GM10266 (cell line): ENCODE measurements around the gene TGM2.

Experiments
- DNase-seq: peaks from one replicate; pipeline ENCODE4 v3.0.0; 2012; ENCODE audit errors: extremely low spot score
- TF ChIP-seq, protein P1 (sequence below): IDR thresholded peaks from 2 replicates; pipeline ENCODE4 v1.5.1; 2012; ENCODE audit warnings: mild to moderate bottlenecking, low read depth; ENCODE audit not compliant: control insufficient read depth, insufficient read depth; ENCODE audit errors: missing control alignments

The TGM2 gene

DNA sequence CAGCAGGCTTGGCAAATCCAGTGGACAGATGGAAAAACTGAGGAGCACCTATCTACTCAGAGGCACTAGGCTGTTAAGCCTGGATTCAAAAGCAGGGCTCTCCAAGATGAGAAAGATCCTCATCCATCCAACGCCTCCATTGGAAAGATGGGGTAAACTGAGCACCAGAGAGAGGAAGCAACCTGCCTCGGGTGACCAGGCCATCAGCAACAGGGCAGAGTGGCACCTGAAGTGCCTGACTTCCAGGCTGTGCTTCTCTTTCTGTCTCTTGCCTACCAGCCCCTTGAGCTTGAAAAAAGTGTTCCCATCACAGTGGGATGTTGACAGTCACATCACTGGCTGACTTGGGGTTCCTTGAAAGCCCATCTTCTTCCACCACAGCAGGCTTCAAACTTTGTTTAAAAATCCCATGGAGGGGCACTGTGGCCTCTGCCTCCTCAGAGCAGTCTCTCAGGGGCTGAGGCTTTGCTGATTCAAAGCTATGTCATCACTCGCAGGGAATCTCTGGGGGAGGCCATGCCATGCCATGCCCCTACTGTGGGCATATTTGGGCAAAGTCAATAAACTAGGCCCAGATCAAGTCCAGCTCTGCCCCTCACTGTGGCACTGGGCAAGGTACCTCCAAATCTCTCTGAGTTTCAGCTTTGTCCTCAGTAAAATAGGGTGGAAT, 44.8 kb upstream of the TGM2 start:
- no peak for DNase-seq
- TF ChIP-seq, protein P1, sequence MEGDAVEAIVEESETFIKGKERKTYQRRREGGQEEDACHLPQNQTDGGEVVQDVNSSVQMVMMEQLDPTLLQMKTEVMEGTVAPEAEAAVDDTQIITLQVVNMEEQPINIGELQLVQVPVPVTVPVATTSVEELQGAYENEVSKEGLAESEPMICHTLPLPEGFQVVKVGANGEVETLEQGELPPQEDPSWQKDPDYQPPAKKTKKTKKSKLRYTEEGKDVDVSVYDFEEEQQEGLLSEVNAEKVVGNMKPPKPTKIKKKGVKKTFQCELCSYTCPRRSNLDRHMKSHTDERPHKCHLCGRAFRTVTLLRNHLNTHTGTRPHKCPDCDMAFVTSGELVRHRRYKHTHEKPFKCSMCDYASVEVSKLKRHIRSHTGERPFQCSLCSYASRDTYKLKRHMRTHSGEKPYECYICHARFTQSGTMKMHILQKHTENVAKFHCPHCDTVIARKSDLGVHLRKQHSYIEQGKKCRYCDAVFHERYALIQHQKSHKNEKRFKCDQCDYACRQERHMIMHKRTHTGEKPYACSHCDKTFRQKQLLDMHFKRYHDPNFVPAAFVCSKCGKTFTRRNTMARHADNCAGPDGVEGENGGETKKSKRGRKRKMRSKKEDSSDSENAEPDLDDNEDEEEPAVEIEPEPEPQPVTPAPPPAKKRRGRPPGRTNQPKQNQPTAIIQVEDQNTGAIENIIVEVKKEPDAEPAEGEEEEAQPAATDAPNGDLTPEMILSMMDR: no peak

DNA sequence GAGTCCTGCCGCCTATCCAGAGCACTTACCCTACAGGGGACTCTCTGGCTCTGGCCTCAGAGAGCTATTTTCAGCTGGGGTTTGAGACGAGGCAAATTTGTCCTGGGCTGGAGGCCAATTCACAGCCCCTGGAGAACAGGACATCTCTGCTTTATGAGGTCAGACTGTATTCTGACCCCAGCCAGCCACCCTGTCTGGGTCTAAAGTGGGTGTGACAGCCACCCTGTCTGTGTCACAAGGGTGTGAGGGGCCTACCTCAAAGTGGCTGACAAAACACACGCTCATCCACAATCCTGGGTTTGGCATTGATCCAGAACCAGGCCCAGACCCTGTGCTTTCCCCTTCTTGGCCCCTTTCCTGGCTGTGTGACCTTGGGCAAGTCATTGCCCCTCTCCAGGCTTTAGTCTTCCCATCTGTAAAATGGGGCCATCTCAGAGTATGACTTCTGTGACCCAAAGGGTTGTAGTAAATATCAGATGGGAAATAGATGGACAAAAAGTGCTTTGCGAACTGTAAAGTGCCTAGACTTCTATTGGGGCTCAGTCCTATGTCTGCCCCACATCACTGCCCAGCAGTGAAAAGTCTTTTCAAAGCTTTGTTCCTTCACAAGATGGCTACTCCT, 44.1 kb upstream of the TGM2 start:
- DNase-seq: no peak
- TF ChIP-seq, protein P1: no peak

DNA sequence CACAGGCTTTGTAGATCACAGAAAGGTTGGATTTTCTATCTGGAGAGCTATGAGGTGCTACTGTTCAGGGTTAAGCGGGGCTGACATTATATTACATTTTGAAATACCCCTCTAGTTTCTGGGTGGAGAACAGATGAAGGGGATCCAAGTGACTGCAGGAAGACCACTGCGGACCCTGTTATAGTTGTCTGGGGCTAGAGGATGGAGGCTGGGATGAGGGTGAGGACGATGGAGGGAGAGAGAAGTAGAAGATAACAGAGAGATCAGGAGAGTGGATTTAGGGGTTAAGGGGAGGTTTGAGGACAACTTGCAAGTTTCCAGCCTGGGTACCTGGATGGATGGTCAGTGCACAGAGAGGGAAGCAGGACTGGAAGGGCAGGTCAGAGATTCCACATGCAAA, 43.5 kb upstream of the TGM2 start:
- no peak for DNase-seq
- TF ChIP-seq, protein P1: no peak

GRCh38 chr20:38208088-38208487, 43.0 kb upstream of the TGM2 start:
- DNase-seq: no peak
- TF ChIP-seq, protein P1: no peak

DNA sequence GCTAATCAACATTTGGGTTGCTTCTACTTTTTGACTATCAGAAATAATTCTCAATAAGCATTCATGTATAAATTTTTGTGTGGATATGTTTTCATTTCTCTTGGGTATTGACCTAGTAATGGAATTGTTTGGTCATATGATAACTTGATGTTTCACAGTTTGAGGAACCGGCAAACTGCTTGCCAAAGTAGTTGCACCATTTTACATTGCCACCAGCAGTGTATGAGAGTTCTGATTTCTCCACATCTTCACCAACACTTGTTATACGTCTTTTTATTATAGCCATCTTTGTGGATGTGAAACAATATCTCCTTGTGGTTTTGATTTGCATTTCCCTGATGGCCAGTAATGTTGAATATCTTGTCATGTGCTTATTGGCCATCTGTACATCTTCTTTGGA, 42.6 kb upstream of the TGM2 start:
- TF ChIP-seq, protein P1: no peak
- DNase-seq: no peak

DNA sequence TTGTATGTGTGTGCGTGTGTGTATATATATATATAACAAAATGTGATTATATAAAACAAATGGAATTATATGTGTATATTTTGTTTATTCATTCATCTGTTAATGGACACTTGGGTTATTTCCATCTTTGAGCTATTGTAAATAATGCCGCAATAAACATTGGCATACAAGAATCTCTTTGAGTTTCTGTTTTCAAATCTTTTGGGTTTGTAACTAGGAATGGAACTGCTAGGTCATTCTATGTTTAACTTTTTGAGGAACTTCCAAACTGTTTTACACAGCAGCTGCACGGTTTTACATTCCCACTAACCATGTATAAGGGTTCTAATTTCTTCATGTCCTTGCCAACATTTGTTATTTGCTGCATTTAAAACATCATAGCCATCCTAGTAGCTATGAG, 39.9 kb upstream of the TGM2 start:
- TF ChIP-seq, protein P1: no peak
- no peak for DNase-seq

GRCh38 chr20:38203981-38204357, 38.9 kb upstream of the TGM2 start:
- TF ChIP-seq, protein P1: no peak

More at GRCh38 chr20:38203981-38204357, 38.9 kb upstream of the TGM2 start:
- DNase-seq: no peak
